ENCODE data around the gene UNC5A.

Gene UNC5A

GRCh38 chr5:176810081-176810597 is at the start of gene UNC5A:
Gene UNC5A, plus strand, starts transcription at chr5:176810559. Its CDS starts 192 bp downstream, at chr5:176810751.
- peak; percentile 54 for DNase-seq

GRCh38 chr5:176761755-176762154 is 48.6 kb upstream of the UNC5A start:
- no peak for DNase-seq

- no peak for DNase-seq
Observed at GRCh38 chr5:176762489-176762888, 47.9 kb upstream of the UNC5A start.

GRCh38 chr5:176765687-176766086 is 44.7 kb upstream of the UNC5A start:
- no peak for DNase-seq

- DNase-seq: no peak
Observed at GRCh38 chr5:176768174-176768970, 42.0 kb upstream of the UNC5A start.

- DNase-seq: no peak
Observed at GRCh38 chr5:176769911-176770310, 40.4 kb upstream of the UNC5A start.

GRCh38 chr5:176770431-176770830 is 39.9 kb upstream of the UNC5A start:
- DNase-seq: no peak

- no peak for DNase-seq
Observed at GRCh38 chr5:176771102-176771845, 39.1 kb upstream of the UNC5A start.

- DNase-seq: no peak
Observed at GRCh38 chr5:176772271-176773210, 37.8 kb upstream of the UNC5A start.

GRCh38 chr5:176773408-176774035 is 36.8 kb upstream of the UNC5A start:
- DNase-seq: no peak

GRCh38 chr5:176774216-176775171 is 35.9 kb upstream of the UNC5A start:
- no peak for DNase-seq

- DNase-seq: no peak
Observed at GRCh38 chr5:176775409-176775808, 35.0 kb upstream of the UNC5A start.

- DNase-seq: no peak
Observed at GRCh38 chr5:176776141-176776865, 34.1 kb upstream of the UNC5A start.

- DNase-seq: no peak
Observed at GRCh38 chr5:176776916-176777315, 33.4 kb upstream of the UNC5A start.

- DNase-seq: no peak
Observed at GRCh38 chr5:176778921-176779465, 31.4 kb upstream of the UNC5A start.

GRCh38 chr5:176779537-176779936 is 30.8 kb upstream of the UNC5A start:
- no peak for DNase-seq

- peak; percentile 51 for DNase-seq
Observed at GRCh38 chr5:176780176-176781053, 29.9 kb upstream of the UNC5A start.

- no peak for DNase-seq
Observed at GRCh38 chr5:176781054-176781375, 29.3 kb upstream of the UNC5A start.
